HEK293T (cell line): ENCODE measurements around the gene PRDM10.

Experiments used
- ARNT ChIP-seq: fragments of 450-650 bp; IDR thresholded peaks from 2 replicates; pipeline ENCODE4 v1.6.1; 2017; ENCODE audit warnings: mild to moderate bottlenecking
- FOXA1 ChIP-seq: fragments of 450-650 bp; IDR thresholded peaks from 2 replicates; pipeline ENCODE4 v1.6.1; 2016; ENCODE audit warnings: mild to moderate bottlenecking
- FOXK2 ChIP-seq: fragments of 450-650 bp; IDR thresholded peaks from 2 replicates; pipeline ENCODE4 v1.6.1; 2016; ENCODE audit warnings: mild to moderate bottlenecking
- FOXM1 ChIP-seq: fragments of 450-650 bp; IDR thresholded peaks from 2 replicates; pipeline ENCODE4 v1.6.1; 2017; ENCODE audit warnings: mild to moderate bottlenecking, borderline replicate concordance
- HDGF ChIP-seq: fragments of 450-650 bp; IDR thresholded peaks from 2 replicates; pipeline ENCODE4 v1.6.1; 2017; ENCODE audit warnings: antibody characterized with exemption, borderline replicate concordance
- L3MBTL2 ChIP-seq: fragments of 450-650 bp; conservative IDR thresholded peaks from 2 replicates; pipeline ENCODE4 v1.6.1; 2016; ENCODE audit warnings: mild to moderate bottlenecking
- NFRKB ChIP-seq: fragments of 450-650 bp; IDR thresholded peaks from 2 replicates; pipeline ENCODE4 v1.6.1; 2016; ENCODE audit warnings: mild to moderate bottlenecking, moderate library complexity
- SP1 ChIP-seq: fragments of 450-650 bp; IDR thresholded peaks from 2 replicates; pipeline ENCODE4 v1.6.1; 2017
- SUZ12 ChIP-seq: fragments of 450-650 bp; IDR thresholded peaks from 2 replicates; pipeline ENCODE4 v1.6.1; 2016; ENCODE audit warnings: mild to moderate bottlenecking
- ZNF384 ChIP-seq: fragments of 450-650 bp; IDR thresholded peaks from 2 replicates; pipeline ENCODE4 v1.6.1; 2016

GRCh38 chr11:130000552-130001176, 2.0 kb downstream of the PRDM10 start:
- TF ChIP-seq SUZ12, result no peak
- TF ChIP-seq FOXM1, result no peak
- no peak for TF ChIP-seq SP1
- TF ChIP-seq HDGF, result no peak
- no peak for TF ChIP-seq NFRKB
- TF ChIP-seq L3MBTL2, result no peak
- TF ChIP-seq ARNT, result no peak
- TF ChIP-seq ZNF384, result no peak
- no peak for TF ChIP-seq FOXK2
- no peak for TF ChIP-seq FOXA1
